Left lobe of liver (tissue), 1 donor: ENCODE results near the gene DNLZ. TPM values are rescaled to one million over a fixed set of nuclear protein-coding genes. Genes with fewer than 3 reads are reported as not detected.

ENCODE experiments used
- total RNA-seq: library from RNA; stranded (reverse); gene quantifications from one replicate; pipeline ENCODE4 v1.2.1, GENCODE V29; 2021
- donor health status: DM: no; HTN: yes; CAD: no.

DNLZ gene
- total RNA-seq, 1 donor from 2014 or later = 13.8 TPM

Other genes starting within 250 kb of the DNLZ start
- gene TMEM250, start 244.9 kb downstream of the DNLZ start, total RNA-seq = 18.2 TPM
- gene LHX3, start 158.6 kb downstream of the DNLZ start, total RNA-seq = not detected
- gene QSOX2, start 117.9 kb downstream of the DNLZ start, total RNA-seq = 4.7 TPM
- gene CCDC187, start 59.6 kb downstream of the DNLZ start, total RNA-seq = 0.03 TPM
- 4.8 TPM for gene GPSM1, start 36.2 kb downstream of the DNLZ start, total RNA-seq
- gene CARD9, start 9.9 kb upstream of the DNLZ start, total RNA-seq = 2.1 TPM
- gene SNAPC4, start 36.4 kb upstream of the DNLZ start, total RNA-seq = 7.2 TPM
- 39.5 TPM for gene ENTR1, start 46.9 kb upstream of the DNLZ start, total RNA-seq
- gene PMPCA, start 46.9 kb upstream of the DNLZ start, total RNA-seq = 59.3 TPM
- gene INPP5E, start 76.1 kb upstream of the DNLZ start, total RNA-seq = 8.8 TPM
- 71.8 TPM for gene SEC16A, start 119.3 kb upstream of the DNLZ start, total RNA-seq
- gene NOTCH1, start 182.3 kb upstream of the DNLZ start, total RNA-seq = 31.9 TPM